Stimulated activated CD4-positive, alpha-beta T cell treated with anti-CD3 and anti-CD28 coated beads, Interleukin-2, amount 100 ng/mL, for 4 hours (primary cell): ENCODE results near the gene MTMR1.

Experiments used
- DNase-seq: peaks from one replicate; pipeline ENCODE4 v3.0.0-alpha.2; 2020; ENCODE audit warnings: low read depth

MTMR1 gene

DNA sequence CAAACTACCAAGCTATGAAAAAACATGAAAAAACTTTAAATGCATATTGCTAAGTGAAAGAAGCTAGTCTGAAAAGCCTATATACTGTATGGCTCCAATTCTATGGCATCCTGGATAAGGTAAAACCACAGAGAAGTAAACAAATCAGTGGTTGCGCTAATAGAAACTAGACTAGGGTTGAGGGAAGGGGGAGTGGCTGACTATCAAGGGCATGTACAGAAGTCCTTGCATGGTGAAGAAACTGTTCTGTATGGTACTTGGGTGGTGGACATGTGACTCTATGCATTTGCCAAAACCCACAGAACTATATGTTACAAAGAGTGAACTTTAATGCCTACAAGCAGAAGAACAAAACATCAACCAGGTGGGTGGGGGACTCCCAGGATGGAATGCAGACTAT, 96.8 kb downstream of the MTMR1 start:
- no peak for DNase-seq

DNA sequence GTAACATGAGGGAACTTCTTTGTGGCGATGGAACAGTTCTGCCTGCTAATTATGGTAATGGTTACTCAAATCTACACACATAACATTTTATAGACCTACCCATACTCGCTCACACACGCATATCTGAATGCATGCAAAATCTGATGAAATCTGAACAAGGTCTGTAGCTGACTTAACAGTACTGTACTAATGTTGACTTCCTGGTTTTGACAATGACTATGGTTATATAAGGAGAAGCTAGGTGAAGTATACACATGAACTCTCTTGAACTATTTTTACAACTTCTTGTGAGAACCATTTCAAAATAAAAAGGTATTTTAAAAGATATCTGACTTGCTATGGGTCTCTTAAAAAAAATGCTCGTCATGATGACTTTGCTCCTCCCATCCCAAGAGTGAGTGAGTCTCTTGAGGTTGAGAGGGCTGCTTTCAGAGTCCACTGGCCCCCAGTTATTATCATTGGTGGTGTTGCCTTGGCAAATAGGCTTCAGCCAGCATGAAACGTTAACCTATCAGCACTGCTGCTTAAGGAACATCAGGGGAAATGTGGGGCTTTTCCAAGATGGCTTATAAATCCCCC, 99.8 kb downstream of the MTMR1 start:
- no peak for DNase-seq

DNA sequence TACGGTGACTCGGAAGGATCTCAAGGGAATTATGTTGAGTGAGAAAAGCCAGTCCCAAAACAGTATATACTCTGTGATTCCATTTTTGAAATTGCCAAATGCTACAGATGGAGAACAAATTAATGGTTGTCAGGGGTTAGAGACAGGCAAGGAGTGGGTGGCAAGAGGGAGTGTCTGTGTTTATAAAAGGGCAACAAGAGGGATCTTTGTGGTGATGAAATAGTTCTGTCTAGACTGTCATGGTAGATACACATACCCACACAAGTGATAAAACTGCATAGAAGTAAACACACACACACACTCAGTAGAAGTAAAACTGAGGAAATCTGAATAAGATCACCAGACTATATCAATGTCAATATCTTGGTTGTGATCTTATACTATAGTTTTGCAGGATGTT, 112.5 kb downstream of the MTMR1 start:
- DNase-seq, result no peak

DNA sequence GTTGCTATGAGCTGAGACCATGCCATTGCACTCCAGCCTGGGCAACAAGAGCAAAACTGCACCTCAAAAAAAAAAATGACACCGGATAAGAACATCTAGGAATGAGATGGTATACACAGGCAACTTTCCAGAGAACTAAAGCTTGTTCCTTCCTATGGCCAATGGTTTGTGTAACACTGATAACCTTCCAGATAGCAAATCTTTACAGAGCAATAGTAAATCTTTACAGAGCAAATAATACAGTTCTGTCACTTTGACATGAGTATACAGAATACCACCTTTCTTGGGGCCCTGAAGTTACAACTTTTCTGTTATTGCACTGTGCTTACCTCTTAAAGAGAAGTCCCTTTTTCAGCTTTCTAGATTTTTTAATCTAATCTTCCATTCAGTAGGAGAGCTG, 113.6 kb downstream of the MTMR1 start:
- DNase-seq, result no peak

DNA sequence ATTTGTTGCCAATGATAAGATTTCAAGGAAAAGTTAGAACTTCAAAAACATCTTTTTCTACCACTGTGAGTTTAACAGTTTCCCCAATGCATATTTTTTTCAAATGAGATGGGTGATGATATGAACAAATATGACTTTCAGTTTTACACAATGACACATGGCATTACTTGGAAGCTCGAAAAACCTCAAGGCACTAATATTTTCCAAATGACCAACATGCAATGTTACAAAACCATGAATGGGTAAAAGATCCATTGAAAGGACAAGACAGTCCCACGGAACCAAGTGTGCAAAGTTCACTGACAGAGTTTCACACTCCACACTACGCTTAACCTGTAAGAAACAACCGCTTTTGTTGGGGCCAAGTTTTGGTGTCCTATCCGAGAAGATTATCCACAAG, 120.7 kb downstream of the MTMR1 start:
- no peak for DNase-seq
